SK-N-SH (cell line): ENCODE data around the gene ANKFN1.

ENCODE experiments used
- CTCF ChIP-seq: fragments of 200-600 bp; sonication (generic); IDR thresholded peaks from 2 replicates; pipeline ENCODE4 v1.6.1; 2017; ENCODE audit warnings: antibody characterized with exemption, mild to moderate bottlenecking, moderate library complexity
- POLR2AphosphoS5 ChIP-seq: IDR thresholded peaks from 2 replicates; pipeline ENCODE4 v1.6.1; 2012; ENCODE audit warnings: low read depth, low read length
- TF ChIP-seq, protein P1 (sequence below): IDR thresholded peaks from 2 replicates; pipeline ENCODE4; 2012

DNA sequence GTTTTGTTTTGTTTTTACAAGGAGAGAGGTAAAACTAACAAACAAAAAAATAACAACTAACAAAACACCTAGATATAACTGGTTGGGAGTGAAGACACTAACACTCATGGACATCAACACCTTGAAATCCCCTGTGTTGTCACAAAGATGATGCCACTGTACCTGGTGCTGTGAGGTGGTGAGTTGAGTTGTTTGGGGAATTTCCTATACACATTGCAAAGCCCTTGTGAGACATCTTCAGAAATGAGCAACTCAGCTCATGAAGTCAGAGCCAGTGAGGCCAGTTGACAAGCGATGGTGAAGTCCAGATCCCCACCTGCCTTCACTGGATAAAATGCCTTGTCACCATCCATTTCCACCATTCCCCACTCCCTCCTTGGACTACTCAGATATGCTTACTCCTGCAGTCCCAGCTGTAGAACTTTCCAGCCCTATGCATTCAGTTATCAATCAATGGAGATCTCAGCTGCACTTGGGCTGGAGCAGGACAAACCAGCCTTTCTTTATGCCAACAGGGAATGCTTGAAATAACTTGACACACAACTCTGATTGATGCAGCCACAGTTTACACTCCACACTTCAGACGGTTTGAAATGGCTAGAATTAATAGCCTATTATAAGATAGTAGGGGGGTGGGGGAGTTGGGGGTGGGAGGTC lies 22.2 kb downstream of the ANKFN1 start:
- TF ChIP-seq POLR2AphosphoS5, result no peak
- TF ChIP-seq CTCF, result no peak
- TF ChIP-seq, protein P1, sequence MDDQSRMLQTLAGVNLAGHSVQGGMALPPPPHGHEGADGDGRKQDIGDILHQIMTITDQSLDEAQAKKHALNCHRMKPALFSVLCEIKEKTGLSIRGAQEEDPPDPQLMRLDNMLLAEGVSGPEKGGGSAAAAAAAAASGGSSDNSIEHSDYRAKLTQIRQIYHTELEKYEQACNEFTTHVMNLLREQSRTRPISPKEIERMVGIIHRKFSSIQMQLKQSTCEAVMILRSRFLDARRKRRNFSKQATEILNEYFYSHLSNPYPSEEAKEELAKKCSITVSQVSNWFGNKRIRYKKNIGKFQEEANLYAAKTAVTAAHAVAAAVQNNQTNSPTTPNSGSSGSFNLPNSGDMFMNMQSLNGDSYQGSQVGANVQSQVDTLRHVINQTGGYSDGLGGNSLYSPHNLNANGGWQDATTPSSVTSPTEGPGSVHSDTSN, result no peak
